Stimulated activated CD4-positive, alpha-beta T cell treated with anti-CD3 and anti-CD28 coated beads, Interleukin-15, amount 100 ng/mL, for 24 hours (primary cell): ENCODE data around the gene GRK5.
A peak's percentile ranks its signal among the peaks of the same experiment; 100 is the strongest.

Experiments used
- DNase-seq: peaks from one replicate; pipeline ENCODE4 v3.0.0-alpha.2; 2020

Gene GRK5

GRCh38 chr10:119199231-119199992 is 8.0 kb upstream of the GRK5 start:
- DNase-seq = peak; percentile 51

- no peak for DNase-seq
These were observed 6.1 kb upstream of the GRK5 start for GRCh38 chr10:119201233-119201632.

DNA sequence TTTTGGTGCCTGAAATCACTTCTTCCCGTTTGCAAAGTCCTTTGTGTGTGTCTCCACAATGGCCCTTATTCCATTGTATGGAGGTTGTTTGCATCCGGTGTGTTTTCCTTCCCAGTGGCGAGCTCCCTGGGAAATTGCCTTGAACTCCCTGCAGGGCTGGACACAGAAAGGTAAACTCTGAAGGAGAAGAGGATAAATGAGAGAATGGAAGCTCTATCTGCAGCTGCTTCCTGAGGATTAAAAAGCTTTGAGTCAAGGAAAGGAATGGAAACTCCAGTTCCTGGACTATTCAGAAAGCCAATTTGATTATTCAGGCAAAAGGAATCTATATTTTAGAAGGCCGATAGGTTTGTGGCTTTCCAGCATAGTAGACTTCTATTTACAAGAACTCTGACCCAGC is 4.4 kb upstream of the GRK5 start:
- no peak for DNase-seq

DNA sequence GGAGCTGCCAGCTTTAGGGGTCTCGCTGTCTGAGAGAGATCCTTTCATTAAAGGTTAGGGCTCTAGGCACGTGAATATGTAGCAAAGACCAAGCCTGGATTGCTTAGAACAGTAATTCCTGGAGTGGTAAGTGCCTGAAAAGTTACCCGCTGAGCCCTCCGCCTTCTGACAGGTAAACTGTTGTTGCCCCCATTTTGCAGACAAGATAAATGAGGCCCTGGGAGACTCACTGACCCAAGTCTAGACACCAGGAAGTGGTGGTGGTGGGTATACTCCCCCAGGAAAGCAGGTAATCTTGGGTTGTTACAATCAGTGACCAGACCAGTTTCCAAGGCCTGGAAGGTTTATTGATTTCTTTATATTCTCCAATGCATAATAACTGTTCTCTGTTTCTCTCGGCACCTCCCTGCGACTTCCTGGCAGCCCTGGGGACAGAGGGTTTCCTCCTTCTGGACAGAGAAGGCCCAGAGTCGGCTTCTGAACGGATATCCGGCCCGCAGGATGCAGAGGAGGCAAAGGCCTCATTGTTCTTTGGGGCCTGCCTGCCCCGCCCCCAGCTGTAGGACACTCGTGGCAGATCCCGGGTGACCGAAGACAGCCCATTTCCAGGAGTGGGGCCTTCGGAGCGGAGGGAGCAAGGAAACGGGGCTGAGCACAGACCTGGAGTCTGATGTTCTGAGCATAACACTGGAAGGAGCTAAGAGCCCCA is 1.3 kb upstream of the GRK5 start:
- peak; percentile 70 for DNase-seq

DNA sequence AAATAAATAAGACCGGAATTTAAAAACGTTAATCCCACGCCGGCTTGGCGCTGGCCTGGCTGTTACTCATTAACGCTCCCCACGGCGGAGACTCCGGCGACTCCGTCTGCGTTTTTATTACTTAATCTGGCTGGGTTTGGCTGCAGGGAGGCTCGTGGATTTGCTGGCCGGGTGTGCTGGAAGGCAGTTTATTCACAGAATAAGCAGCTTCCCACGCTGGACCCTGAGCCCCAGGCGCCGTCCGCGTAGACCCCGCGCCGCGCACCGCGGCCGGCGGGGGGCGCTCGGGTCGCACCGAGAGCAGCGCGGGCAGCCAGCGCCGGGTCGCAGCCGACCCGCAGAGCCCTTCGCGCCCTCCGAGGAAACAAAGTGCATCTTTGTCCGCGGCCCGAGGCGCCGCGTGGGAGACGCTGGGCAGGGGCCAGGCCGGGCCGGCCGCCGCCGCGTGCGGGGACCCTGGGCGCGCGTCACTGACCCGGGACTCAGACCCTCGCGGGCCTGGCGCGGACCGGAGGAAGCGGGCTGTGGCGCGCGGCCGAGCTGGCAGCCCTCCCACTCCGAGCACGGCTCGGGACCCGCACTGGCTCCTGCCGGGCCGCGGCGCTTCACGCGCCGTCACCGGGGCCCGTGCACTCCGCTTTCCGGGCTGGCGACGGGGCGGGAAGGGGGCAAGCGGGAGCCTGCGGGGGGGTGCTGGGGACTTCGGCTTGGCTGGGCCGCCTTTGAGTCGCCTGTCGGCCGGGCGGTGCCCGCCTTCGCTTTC is 587 bp upstream of the GRK5 start:
- DNase-seq = peak; percentile 79

DNA sequence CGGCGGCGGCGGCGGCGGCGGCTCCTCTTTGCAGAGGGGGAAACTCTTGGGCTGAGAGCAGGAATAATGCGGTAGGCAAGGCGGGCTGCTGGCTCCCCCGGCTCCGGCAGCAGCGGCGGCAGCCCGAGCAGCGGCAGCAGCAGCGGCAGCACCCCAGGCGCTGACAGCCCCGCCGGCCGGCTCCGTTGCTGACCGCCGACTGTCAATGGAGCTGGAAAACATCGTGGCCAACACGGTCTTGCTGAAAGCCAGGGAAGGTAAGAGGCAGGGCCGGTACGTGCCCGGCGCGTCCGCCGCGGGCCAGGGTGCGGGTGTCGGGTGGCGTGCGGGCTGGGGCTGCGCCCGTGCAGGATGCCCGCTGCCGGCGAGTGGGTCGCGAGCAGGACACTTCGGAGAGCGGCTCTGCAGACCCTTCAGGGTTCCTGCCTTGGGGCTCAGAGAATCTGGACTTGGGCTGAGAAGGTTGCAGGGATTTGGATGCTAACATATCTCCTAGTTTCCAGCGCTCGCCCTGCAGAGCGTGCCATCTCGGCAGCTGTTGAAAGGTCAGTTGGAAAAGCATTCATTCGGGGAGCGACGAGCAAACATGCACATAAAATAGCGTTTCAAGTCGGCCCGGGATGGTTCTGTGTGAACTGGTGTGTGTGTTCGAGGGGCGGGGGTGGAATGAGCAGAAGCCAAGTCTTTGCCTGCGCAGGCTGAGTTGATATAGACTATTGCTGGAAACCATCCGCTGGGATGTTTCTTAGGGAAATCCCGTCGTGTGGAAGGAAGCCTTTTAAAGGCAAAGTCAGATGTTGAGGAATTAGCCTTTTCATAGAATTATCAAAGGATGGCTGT is 562 bp downstream of the GRK5 start:
- peak; percentile 55 for DNase-seq

DNA sequence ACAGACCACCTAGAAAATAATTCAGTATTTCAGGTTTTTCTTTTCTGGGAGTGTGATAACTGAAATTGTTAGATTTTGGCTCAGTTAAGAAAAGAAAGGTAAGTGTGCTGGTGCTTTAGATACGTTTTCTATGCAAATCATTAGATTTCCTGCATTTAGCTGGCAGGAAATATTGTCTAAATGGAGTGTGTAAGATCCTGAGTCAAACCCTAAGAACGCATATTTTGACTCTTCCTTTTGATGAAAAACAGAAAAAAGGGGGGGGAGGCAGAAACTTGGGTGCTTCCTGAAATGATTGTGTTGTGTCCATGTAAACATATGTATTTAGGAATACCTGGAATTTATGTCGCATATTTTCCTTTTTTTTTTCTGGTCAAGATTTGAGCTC is 1.2 kb downstream of the GRK5 start:
- no peak for DNase-seq

- DNase-seq = peak; percentile 70
These were observed 1.8 kb downstream of the GRK5 start for GRCh38 chr10:119209035-119209735.

GRCh38 chr10:119209736-119210355 is 2.5 kb downstream of the GRK5 start:
- no peak for DNase-seq

GRCh38 chr10:119210633-119211032 is 3.3 kb downstream of the GRK5 start:
- no peak for DNase-seq

DNA sequence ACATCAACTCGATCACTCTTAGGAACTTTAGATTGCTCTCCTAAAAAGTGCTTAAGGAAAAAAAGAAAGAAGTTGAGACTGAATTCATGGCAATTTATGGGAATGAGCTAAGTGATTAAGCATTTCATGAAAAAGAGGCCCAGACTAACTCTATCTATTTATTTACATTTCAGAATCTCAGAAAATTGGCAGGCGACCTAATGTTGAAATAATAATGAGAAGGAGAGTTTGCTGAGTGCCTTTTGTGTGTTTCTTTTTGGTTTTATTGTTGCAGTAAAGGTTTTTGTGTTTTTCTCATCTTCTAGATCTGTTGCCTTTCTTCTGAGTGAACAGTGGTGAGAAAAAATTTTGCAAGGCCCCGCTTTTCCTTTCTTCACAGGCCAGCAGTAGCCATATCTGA is 3.8 kb downstream of the GRK5 start:
- DNase-seq = no peak

DNA sequence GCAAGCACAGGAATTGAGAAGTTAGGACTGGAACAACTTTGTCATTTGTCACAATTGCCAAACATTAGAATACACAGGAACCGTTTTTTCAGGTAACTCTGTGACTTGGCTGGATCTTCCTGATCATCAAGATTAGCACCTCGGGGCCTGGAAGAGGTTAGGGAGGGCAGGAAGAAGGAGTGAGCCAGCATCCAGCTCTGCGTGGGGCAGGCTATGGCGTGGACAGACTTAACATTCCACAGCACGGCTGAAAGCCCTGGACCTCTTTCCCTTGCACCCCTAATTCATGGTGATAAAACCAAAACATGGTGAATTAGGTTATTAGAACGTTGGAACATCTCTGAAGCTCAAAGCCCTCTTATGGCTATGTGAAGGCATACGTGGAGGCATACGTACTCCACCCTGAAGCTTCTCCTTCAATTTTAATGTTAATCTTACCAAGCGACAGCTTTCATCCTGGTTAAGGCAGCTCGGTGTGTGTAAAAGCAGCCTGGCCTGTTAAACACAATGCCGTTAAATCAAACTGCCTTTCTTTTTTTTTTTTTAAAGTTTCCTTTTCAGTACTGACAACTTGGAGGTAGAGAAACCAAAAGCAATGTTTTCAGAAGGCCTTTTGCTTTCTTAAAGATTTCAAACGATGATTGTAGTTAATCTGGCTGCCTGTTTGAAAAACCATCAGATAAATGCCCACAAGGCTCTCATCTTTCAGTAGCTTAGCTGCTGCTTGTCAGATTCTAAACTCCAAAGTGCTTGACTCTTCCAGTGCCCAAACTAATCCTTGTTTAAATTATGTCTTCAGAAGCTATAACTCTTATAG is 4.5 kb downstream of the GRK5 start:
- DNase-seq = peak; percentile 15

GRCh38 chr10:119215371-119215770 is 8.0 kb downstream of the GRK5 start:
- DNase-seq = no peak

DNA sequence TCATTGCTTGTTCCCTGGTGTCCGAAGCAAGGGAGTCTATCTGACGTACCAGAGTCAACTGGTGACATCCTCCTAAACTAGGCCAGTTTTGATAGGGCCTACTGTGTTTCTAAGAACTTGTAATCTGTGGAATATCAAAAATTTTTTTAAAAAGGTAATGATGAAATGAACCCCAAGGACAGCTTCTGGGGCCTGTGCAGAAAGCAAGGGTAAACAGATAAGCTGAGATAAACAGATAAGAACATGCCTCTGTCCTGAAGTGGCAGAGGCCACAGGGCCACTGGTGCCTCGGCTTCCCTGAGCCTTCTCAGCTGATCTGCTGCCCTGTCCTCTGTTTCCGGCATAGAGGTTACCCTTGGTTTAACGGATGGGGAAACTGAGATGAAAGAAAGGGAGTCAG is 8.8 kb downstream of the GRK5 start:
- DNase-seq = no peak

- DNase-seq = no peak
These were observed 10.0 kb downstream of the GRK5 start for GRCh38 chr10:119217401-119217800.

DNA sequence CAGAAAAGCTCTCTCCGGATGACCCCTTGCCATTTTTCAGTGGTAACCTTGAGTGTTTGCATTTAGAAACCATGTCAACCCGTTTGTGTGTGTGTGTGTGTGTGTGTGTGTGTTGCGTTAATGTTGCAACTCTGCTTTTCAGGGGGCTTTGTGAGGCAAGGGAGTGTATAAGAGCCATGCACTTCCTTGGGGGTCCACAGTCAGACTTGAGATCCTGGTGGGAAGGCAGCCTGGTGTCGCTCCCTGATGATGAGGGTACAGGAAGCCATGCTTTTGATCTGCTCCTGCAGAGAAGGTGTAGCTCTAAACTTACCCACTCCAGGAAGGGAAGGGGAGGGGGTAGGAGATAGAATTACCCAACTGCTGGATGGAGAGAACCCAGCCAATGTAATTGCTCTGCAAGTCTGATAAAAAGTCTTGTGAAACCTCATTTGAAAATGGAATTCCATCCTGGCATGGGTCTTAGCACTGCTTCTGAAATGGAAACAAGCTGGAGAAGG is 10.7 kb downstream of the GRK5 start:
- no peak for DNase-seq

GRCh38 chr10:119219871-119220270 is 12.5 kb downstream of the GRK5 start:
- DNase-seq = no peak

DNA sequence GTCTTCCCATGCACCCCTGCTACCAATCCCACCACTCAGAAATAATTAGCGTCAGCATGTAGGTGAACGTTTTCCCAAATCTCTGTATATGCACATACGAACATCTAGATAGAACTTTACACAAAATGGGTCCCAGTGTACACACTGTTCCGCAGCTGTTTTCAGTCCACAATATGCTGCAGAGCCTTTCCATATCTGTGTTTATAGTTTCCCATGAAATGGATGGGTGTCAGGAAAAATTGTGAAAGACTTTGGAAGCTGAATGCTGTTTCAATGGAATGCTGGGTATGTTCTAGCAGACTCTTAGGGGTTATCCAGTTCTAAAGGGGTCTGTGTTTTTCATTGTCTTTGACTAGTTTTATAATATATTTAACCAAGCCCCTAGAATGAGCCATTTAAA is 13.8 kb downstream of the GRK5 start:
- no peak for DNase-seq

DNA sequence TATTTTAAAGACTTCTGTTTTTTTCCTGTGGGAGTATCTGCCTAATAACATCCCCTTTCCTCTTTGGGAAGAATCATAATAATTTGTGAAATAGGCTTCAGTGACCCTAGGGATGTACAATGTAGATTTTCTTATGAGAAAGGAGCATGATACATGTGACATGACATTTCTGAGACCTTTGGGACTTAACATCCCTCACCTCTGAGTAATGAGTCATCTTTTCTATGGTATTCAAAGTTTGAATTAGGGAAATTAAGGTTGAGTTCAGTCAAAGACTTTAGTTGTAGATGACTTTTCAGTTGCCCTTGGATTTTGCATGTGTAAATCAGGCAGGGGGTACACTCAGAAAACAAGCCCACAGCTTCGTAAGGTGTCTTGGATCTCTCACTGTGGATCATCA is 14.3 kb downstream of the GRK5 start:
- DNase-seq = peak; percentile 23

GRCh38 chr10:119222537-119222936 is 15.2 kb downstream of the GRK5 start:
- no peak for DNase-seq

DNA sequence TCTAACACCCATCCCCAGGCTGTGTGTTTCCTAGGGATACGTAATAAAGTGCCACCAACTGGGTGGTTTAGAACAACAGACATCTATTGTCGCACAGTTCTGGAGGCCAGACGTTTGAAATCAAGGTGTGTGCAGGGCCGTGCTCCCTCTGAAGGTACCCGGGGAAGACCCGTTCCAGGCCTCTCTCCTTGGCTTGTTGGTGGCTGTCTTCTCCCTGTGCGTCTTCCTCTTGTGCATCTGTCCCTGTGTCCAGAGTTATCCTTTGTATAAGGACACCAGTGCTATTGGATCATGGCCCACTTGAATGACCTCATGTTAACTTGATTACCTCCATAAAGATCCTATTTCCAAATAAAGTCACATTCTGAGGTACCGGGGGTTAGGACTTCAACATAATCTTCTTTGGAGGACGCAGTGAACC is 15.6 kb downstream of the GRK5 start:
- DNase-seq = no peak
